Activated CD4-positive, CD25-positive, alpha-beta regulatory T cell treated with anti-CD3 and anti-CD28 coated beads, Interleukin-2, amount 50 U/mL, for 16 hours (primary cell): ENCODE results near the gene ANXA6.

ENCODE experiments used
- DNase-seq: peaks from one replicate; pipeline ENCODE4 v3.0.0-alpha.2; 2020; ENCODE audit warnings: low read depth, low spot score

The ANXA6 gene

DNA sequence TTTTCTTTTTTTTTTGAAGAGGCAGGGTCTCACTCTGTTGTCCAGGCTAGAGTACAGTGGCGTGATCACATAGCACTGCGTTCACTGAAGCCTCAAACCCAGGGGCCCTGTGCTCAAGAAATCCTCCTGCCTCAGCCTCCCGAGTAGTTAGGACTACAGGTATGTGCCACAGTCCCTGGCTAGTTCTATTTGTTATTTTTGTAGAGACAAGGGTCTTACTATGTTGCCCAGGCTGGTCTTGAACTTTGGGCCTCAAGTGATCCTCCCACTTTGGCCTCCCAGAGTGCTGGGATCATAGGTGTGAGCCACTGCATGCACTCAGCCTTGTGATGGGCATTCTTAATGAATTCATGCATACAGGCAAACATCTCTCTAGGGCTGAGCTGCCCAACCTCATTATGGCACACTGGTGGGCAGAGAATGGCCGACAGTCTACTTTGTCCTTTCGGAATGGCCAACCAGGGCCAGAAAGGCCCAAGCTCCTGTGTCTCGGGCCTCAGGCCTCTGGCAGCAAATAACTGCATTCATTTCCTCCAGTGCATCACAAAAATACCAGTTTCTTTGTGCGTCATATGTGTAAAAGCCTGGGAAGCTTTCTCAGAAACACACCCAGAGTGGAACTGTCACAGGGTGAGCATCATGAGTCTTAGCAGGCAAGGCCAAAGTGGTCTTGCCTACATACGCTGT is 27.2 kb downstream of the ANXA6 start:
- DNase-seq, result no peak

DNA sequence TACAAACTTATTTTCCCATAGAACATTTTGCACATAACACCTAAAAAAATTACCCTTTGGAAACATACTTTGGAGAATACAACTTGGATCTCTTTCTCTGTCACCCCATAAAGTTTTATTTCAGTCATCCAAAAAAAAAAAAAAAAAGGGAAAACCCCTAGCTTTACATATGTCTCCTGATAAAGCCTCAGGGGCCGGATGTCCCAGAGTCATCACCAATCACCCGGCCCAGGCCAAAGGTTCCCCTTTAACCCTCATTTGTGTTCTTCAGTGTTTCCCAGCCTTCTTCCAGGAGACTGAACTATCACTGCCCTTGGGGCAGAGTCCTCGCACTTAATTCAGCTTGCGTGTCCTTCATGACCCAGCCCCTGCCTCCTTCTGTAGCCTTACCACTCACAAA is 28.8 kb downstream of the ANXA6 start:
- DNase-seq, result no peak

DNA sequence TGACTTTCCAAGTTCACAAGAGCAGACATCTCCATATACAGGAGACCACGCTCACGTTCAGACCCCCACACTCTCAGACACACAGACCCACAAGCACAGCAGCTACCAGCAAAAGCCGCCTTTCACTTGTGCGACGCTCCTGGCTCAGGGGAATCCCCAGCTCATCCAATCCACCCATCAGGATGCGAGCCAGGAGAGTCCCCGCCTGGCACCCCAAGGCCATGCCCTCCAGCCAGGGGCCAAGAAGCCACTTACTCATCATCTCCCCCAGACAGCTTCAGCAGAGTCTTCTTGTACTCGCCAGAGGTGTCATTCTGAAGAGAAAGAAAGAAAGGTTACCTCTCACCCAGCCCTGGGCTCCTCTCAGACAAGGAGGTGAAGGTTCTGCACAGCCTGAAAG is 29.7 kb downstream of the ANXA6 start:
- DNase-seq, result no peak

DNA sequence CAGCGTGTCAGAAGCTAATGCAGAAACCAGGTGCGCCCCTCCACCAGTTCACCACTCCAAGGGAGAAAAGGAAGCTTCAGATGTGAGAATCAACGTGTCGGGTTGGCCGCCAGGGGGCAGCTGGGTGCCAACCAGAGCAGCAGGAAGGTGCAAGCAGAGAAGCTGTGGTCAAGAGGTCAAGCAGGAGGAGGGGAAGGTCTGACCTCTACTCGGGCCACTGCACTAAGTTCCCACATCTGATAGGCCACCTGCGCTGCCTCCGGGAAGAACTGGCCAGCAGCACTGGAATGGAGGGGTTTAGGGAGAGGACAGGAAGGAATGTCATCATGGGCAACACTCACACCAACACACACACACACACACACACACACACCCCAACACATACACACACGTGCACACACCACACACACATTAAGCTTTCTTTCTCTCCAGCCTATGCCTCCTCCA is 31.4 kb downstream of the ANXA6 start:
- DNase-seq, result peak; percentile 50

DNA sequence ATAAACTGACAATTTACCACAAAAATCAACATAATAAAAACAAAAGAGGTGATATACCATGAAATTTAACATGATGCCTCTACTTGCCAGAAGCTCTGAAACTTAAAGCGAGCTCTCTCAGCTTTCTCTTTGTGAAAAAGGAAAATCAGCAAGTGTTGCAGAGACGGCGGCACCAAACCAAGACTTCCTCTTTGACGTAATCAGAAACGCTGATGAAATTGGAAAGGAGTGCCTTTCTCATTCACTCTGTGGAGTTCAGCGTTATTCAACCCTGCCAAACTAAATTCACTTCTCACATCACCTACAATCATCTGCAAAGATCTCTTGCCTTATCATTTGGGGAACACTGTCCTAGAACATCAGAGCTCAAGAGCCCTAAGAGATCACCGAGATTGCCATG is 32.2 kb downstream of the ANXA6 start:
- DNase-seq, result no peak

DNA sequence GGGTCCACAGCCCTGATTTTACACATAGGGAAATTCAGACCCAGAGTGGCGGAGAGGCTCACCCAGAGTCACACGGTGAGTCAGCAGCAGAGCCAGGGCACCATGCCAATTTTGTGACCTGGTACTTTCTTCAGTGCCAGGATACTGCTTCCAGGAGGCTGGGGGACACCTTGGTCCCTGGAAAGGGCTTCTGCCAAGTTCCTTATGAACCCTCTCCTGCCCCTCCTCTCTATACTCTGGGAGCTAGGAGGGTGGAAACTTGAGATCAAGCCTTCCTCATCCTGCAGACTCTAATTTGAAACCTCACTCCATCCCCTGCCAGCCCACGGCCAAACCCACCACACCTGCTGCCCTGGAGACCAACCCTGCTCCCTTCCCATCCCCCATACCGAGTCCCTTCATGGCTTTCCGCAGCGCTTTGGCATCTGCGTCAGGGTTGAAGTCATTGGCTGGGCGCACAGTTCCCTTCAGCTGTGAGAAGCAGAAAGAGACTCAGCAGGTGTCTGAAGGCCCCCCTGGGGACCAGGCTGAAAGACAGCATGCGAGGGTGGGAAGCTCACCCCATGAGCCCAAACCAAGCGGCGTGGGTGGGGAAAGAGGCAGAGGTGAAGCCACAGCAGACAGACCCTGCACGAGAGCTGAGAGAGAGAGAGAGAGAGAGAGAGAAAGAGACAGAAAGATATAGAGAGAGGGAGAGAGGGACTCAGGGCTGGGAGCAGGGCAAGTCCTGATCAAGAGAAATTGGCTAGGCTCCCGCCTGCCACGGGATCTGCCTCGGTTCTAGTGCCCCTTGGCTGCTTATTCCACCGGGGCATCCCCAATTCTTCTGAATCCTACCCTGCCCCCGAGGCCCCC is 33.5 kb downstream of the ANXA6 start:
- no peak for DNase-seq

DNA sequence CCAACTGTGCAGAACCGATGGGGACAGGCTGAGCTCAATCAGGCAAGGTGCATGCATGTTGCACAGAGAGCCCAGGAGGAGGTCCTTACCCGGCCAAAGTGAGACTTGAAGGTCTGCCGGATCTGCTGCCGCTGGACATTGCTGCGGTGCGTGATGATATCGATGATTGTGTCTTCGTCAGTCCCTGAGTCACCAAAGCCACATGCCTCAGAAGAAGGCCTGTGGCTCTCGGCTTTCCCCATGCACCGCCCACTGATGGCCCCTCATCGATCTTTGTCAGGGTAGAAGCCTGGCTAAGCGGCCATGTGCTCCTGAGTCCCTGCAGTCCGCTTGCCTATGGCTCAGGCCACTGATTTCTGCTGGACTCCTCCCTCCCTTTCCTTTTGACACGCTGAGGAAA is 34.8 kb downstream of the ANXA6 start:
- DNase-seq, result no peak

DNA sequence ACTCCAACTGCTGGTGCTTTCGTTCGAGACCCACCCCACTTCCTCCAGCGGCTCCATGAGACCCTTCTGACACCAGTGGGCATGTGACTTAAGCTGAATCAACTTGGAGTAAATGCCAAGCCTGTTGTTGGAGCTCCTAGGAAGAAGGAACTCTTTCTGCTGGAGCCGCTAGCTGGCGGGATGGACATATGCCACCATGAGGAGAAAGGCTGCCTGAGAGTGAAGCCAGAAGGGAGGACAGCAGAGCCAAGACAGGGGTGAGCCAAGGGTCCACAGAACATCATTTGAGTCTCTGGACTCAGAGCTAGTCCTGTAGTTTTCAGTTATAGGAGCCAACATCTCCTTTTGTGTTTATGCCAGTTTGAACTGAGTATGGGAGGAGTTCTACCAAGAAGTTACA is 35.9 kb downstream of the ANXA6 start:
- DNase-seq, result no peak

DNA sequence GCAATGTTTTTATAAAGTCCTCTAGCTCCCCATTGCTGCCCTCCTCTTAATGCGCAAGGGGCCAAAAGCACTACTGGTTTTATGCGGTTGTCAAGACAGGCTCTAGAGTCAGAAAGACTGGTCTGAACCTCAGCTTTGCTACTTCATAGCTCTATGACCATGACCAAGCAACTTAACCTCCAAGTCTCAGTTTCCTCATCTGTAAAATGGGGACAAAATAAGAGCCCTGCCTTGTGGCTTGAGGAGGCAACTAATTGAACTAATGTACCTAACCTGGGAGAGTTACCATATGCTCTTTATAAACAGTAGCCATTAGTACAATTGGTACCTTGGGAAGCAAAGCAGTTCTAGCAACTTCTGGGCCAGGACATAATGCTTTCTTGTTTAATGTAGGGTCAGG is 36.5 kb downstream of the ANXA6 start:
- no peak for DNase-seq

DNA sequence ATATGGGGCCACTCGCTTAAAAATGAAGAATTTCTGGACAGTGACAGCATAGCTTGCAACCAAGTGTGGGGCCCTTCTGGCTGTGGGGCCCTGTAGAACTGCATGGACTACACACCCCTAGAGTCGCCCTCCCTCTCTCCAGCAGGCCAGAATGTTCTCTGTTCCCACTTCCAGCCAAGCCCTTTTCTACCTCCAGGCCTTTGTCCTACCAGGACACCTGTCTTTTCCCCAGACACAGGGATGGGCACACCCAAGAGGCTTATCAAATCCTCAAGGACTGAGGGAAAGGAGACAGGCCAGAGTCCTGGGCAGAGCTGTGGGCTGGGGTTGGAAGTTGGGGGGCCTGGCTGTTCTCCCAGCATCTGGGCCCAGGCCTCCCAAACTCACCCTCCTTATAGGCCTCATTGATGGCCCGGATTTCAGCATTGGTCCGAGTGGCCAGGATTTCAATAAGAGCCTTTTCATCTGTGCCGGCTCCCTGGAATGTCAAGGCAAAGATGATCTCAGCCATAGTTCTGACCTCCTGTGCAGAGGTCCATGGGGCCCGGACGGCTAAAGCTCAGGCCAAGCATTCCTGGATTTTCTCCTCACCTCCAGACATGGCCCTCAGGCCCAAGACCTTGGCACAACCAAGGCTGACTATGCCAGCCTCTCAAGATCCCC is 38.5 kb downstream of the ANXA6 start:
- no peak for DNase-seq

DNA sequence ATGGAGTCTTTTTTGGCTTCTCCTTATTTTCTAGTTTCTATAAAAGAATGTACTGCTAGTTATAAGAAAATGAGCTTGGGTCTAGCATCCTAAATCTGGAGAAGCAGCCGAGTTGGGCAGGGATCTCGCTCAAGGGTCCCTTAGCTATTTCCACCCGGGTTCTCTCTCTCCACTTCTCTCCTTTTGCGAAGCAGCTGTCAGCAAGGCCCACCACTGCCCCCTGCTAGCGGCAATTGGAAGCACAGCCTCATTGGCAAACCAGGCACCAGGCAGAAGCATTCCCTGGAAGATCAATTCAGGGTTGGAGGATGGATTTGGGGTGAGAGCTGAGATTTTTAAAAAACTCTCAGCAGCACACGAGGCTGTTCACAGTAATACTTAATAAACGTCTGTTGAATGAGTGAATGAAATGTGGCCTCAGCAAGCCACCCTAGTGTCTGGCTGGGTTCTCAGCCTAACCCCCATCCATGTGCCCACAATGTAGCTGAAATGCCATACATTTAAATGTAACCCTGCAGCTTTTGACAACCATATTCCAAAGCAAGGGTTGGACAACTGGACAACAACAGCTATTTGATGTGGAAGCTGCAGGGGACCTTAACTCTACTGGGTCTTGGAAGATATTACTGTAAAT is 42.2 kb downstream of the ANXA6 start:
- peak; percentile 50 for DNase-seq

DNA sequence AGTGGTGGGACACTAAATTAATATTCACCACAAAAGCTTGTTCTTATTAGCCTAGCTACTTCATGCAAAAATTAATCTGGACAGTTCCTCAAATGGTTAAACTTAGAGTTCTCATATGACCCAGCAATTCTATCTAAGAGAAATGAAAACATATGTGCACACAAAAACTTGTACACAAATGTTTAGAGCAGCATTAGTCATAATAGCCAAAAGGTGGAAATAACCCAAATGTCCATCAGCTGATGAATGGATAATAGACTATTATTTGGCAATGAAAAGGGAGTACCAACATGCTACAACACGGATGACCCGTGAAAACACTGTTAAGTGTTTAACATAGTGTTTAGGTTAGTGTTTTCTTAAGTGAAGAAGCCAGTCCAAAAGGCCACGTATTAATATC is 43.9 kb downstream of the ANXA6 start:
- DNase-seq, result no peak

DNA sequence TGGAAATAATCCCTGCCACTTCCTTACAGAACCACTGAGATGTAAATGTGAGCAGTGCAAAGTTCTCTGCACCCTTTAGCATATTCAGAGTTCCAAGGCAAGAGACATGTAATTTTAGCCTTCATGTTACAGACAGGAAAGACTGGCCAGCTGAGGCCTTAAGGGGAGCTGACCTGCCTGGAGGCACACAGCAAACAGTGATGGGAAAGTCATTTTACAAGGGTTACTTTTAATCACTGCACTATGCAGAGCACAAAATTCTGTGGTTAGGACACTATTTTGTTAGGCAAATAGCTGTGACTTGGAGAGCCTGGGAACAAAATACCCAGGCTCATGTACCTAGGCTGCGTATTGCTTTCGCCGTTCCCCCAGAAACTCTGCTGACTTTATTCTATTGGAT is 46.6 kb downstream of the ANXA6 start:
- no peak for DNase-seq

DNA sequence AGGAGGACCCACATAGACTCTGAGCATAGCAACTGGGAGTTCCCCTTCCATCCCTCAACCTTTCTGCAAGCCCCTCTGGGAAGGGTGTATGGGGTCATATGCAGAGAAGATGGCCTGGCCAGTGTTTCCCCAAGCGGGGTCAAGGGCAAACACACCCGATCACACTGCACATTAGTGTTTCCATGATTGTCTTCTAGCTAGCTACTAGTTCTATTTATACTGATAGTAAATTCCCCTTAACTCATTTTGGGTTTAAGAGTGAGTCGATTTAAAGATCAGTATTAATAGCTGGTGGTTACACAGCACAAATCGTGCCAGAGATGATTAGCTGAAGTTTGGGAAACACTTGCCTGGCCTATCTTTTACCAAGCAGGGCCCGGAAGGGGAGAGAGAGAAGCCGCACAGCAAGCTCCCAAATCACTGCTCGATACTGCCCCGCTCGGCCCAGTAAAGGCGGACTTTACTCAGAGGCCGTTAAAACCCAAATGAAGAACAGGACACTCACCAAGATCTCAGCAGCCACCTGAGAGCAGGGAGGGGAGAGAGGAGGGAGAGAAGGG is 47.4 kb downstream of the ANXA6 start:
- DNase-seq, result no peak

DNA sequence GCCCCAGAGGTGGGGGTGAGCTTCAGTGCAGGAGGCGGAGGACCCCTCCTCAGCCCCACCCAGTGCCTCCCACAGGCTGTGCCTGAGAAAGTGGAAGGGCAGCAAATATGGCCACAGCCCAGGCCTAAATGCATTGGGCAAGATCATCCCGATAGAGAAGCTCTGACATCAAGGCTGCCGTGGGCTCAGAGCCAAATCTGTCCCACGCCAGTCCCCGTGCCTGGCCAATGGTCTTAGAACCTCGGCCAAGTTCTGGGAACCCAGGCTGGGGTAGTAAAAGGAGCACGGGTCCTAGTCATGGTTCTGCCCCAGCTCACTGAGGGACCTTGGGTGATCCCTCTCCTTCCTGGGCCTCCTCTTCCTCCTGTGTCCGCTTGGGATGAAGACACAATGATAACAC is 49.0 kb downstream of the ANXA6 start:
- no peak for DNase-seq

DNA sequence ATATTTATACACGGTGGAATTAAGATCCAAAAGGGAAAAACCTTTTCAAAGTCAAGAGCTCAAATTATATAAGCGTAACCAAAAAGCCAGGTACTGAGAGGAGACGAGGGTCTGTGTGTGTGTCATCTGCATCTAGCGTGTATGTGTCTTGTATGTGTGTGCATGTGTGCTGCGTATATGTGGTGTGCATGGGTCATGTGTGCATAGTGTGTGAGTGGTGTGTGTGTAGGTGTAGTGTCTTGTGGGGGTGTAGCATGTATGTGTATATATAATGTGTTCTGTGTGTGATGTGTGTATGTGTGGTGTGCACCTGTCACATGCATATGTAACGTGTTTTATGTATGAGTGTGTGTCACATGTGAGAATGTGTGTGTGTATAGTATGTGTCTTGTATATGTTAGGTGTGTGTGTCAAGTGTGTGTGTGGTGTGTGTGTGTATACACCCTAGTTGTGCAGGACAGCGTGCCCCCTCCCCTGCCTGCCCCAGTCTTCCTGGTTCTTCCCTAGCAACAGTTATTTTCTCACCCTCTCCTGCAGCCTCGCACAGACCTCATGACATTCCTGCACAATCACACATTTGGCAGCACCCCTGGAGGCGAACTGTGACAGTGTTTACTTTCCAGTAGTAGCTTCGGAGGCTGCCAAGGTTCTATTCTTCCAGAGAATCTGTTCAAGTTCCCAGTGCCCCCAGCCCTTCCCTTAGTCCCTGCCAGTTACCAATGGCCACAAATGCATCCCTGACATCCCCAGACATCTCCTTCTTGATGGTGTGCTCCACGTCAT is 49.6 kb downstream of the ANXA6 start:
- DNase-seq, result no peak

DNA sequence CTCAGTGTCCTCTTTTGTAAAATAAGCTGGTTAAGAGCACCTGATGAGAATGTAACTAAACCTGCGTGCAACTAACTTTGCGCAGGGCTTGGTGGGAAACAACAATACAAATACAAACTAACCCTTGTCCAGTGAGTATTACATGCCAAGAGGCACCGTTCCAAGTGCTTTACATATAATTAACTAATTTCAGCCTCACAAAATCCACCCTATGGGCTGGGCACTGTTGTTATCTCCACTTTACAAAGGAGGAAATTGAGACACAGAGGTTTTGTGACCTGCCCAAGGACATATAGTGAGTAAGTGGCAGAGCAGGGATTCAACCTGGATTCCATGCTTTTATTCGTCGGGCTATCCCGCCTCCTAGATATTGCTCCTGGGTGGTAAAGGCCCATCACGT is 50.5 kb downstream of the ANXA6 start:
- DNase-seq, result no peak

DNA sequence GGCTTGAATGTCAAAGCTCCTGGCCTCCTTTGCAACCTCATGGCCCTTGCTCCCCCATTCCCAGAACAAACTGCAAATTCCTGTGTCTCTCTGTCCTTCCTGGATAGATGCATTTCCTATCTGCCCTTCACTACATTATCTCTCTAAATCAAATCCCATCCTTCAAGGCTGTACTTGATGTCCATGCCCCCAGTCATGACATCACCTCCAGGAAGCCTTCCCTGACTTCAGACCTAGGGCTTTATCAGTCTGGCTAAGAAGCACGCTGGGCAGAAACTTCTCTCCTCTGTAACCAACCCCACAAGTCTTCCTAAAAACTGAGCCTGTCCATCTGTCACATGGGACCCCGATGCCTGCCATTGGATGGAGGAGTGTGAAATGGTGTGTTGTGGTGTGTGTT is 51.1 kb downstream of the ANXA6 start:
- DNase-seq, result no peak

DNA sequence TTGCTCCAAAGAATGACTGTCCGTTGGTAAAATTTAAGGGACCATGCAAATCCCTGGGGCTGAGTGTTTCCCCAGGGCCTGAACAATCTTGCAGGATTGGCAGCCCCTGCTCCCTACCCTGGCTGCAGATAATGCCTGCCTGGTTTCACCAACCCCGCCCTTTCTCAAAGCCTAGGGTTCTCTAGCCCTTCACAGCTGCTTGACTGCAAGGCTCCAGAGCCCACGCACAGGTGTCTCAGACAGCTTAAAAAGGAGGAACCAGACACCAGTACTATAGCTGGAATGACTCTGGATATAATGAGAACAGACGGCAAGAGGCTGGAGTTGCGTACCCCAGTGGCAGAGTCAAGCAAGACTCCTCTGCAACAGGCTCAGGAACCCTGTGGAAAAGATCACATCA is 51.5 kb downstream of the ANXA6 start:
- DNase-seq, result no peak

DNA sequence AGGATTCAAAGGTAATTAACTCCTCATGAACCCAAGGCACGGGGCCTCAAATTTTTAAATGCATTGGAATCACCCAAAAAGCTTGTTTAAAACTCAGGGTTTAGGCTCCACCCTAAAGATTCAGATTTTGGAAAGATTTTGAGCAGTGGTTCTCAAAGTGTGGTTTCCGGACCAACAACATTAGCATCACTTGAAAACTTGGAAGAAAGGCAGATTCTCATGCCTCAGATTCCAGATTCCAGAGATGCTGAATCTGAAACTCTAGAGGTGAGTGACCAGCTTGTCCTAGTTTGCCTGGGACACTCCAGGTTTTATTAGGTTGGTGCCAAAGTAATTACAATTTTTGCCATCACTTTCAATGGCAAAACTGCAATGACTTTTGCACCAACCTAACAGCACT is 52.0 kb downstream of the ANXA6 start:
- no peak for DNase-seq

DNA sequence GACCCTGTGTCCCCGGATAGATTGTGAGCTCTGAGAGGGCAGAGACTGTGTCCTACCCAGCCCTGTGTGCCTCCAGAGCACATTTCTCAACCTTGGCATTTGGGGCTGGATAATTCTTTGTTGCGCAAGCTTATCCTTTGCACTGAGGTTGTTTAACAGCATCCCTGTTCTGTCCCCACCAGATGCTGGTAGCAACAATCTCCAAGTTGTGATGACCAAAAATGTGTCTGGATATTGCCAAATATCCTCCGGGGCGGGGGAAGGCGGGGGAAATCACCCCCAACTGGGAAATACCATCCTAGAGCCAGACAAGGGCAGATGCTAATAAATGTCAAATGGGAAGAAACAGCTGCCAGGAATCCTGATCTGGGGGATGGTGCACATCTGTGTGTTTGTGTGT is 52.8 kb downstream of the ANXA6 start:
- no peak for DNase-seq
